Neural cell (in vitro differentiated cells): ENCODE data around the gene XPR1. TPM values are rescaled to one million over a fixed set of nuclear protein-coding genes. Genes with fewer than 3 reads are reported as not detected.

Experiments
- H2AFZ ChIP-seq: fragments of 200-600, 300-800 bp; sonication (generic), shearing (Covaris generic); 2 replicates; pipeline ENCODE4 v1.6.0; 2014; ENCODE audit warnings: low read depth, mild to moderate bottlenecking, antibody characterized with exemption, low read length, moderate library complexity
- H3F3A ChIP-seq: fragments of 200-600 bp; shearing (Covaris generic); 2 replicates; pipeline ENCODE4 v1.6.1; 2016; ENCODE audit warnings: mild to moderate bottlenecking, moderate library complexity, mixed read lengths, antibody characterized with exemption, low read length; ENCODE audit not compliant: insufficient read depth, poor library complexity, severe bottlenecking
- H3K27ac ChIP-seq: fragments of 200-600, 300-800 bp; sonication (generic), shearing (Covaris generic); 2 replicates; pipeline ENCODE4 v1.5.1; 2014; ENCODE audit warnings: mild to moderate bottlenecking, low read length, moderate library complexity
- H3K27me3 ChIP-seq: fragments of 300-800, 200-600 bp; sonication (generic), shearing (Covaris generic); 2 replicates; pipeline ENCODE4 v1.6.0; 2014; ENCODE audit warnings: mild to moderate bottlenecking, low read depth, low read length, moderate library complexity; ENCODE audit not compliant: insufficient read depth
- H3K36me3 ChIP-seq: fragments of 300-800, 200-600 bp; sonication (generic), shearing (Covaris generic); 2 replicates; pipeline ENCODE4 v1.5.1; 2014; ENCODE audit warnings: mild to moderate bottlenecking, antibody characterized with exemption, low read length, moderate library complexity; ENCODE audit not compliant: insufficient read depth
- H3K4me2 ChIP-seq: fragments of 300-800, 200-600 bp; sonication (generic), shearing (Covaris generic); 2 replicates; pipeline ENCODE4 v1.6.0; 2014; ENCODE audit warnings: mild to moderate bottlenecking, low read length
- H3K4me3 ChIP-seq: fragments of 300-800, 200-600 bp; sonication (generic), shearing (Covaris generic); 2 replicates; pipeline ENCODE4 v1.5.1; 2014; ENCODE audit warnings: mild to moderate bottlenecking, low read length, moderate library complexity
- H3K79me2 ChIP-seq: fragments of 200-600 bp; shearing (Covaris generic); replicated peaks from 2 replicates; pipeline ENCODE4 v1.6.0; 2014; ENCODE audit warnings: mild to moderate bottlenecking, low read length, moderate library complexity; ENCODE audit not compliant: insufficient read depth
- H3K9ac ChIP-seq: fragments of 300-800, 200-600 bp; sonication (generic), shearing (Covaris generic); 2 replicates; pipeline ENCODE4 v1.6.1; 2016; ENCODE audit warnings: mild to moderate bottlenecking, low read length, mixed read lengths
- H3K9me2 ChIP-seq: fragments of 200-600 bp; shearing (Covaris generic); 2 replicates; pipeline ENCODE4 v1.6.1; 2016; ENCODE audit warnings: mild to moderate bottlenecking, low read length, mixed read lengths; ENCODE audit not compliant: insufficient read depth
- H3K9me3 ChIP-seq: fragments of 200-600, 300-800 bp; sonication (generic), shearing (Covaris generic); 2 replicates; pipeline ENCODE4 v1.6.1; 2016; ENCODE audit warnings: mild to moderate bottlenecking, mixed run types, low read length, moderate library complexity, mixed read lengths
- H4K20me1 ChIP-seq: fragments of 200-600 bp; shearing (Covaris generic); 2 replicates; pipeline ENCODE4 v1.6.1; 2016; ENCODE audit warnings: mild to moderate bottlenecking, mixed run types; ENCODE audit not compliant: insufficient read depth
- CTCF ChIP-seq: fragments of 450-650 bp; IDR thresholded peaks from 2 replicates; pipeline ENCODE4 v1.5.1; 2014; ENCODE audit warnings: antibody characterized with exemption, mild to moderate bottlenecking, moderate library complexity; ENCODE audit not compliant: poor library complexity, severe bottlenecking
- EP300 ChIP-seq: fragments of 450-650 bp; conservative IDR thresholded peaks from 2 replicates; pipeline ENCODE4 v1.6.1; 2014; ENCODE audit warnings: antibody characterized with exemption, mild to moderate bottlenecking, moderate library complexity; ENCODE audit not compliant: poor library complexity, severe bottlenecking
- EZH2 ChIP-seq: fragments of 200-600, 300-800 bp; shearing (Covaris generic), sonication (generic); IDR thresholded peaks from 2 replicates; pipeline ENCODE4 v1.6.1; 2014; ENCODE audit warnings: antibody characterized with exemption, low read length, borderline replicate concordance, mild to moderate bottlenecking; ENCODE audit not compliant: insufficient read depth, poor library complexity, severe bottlenecking
- MXI1 ChIP-seq: fragments of 450-650 bp; conservative IDR thresholded peaks from 2 replicates; pipeline ENCODE4 v1.6.1; 2014; ENCODE audit warnings: antibody characterized with exemption, mild to moderate bottlenecking; ENCODE audit not compliant: poor library complexity, severe bottlenecking
- POLR2AphosphoS5 ChIP-seq: IDR thresholded peaks from 2 replicates; pipeline ENCODE4 v1.6.1; 2012
- RAD21 ChIP-seq: fragments of 450-650 bp; conservative IDR thresholded peaks from 2 replicates; pipeline ENCODE4 v1.6.1; 2014; ENCODE audit warnings: antibody characterized with exemption, mild to moderate bottlenecking, moderate library complexity
- REST ChIP-seq: IDR thresholded peaks from 2 replicates; pipeline ENCODE4 v1.6.1; 2012; ENCODE audit warnings: borderline replicate concordance
- SMC3 ChIP-seq: fragments of 450-650 bp; conservative IDR thresholded peaks from 2 replicates; pipeline ENCODE4 v1.6.1; 2014; ENCODE audit warnings: antibody characterized with exemption, mild to moderate bottlenecking, moderate library complexity; ENCODE audit not compliant: poor library complexity
- TAF1 ChIP-seq: IDR thresholded peaks from 2 replicates; pipeline ENCODE4 v1.6.1; 2012; ENCODE audit warnings: low read depth
- polyA plus RNA-seq: library from polyadenylated mRNA; depleted of rRNA; stranded (reverse); fragments of >200 nt; gene quantifications from 2 replicates; pipeline ENCODE4 v1.2.3, GENCODE V29; 2014

Gene XPR1
- polyA plus RNA-seq, 1 donor from 2014 or later = 185 TPM

GRCh38 chr1:180632326-180633056 is 669 bp downstream of the XPR1 start:
- Histone ChIP-seq H2AFZ (peak overlapping the region; percentile 34), H3K9me2 (no peaks in the 10 kb centered on the region), H3K27me3 (no peaks in the 10 kb centered on the region), H3K4me2 (peak overlapping the region; percentile 60), H3F3A (peaks cover 6% of the 10 kb centered on the region), H3K79me2 (peaks cover 50% of the 10 kb centered on the region), H3K4me3 (peak overlapping the region; percentile 85), H4K20me1 (no peaks in the 10 kb centered on the region), H3K36me3 (no peaks in the 10 kb centered on the region), H3K9me3 (no peaks in the 10 kb centered on the region), H3K27ac (peak overlapping the region; percentile 91), H3K9ac (peak overlapping the region; percentile 92)
- TF ChIP-seq TAF1 = no peak
- peak; percentile 38 for TF ChIP-seq EP300
- TF ChIP-seq REST = peak; percentile 67
- peak; percentile 54 for TF ChIP-seq CTCF
- peak; percentile 55 for TF ChIP-seq RAD21
- peak; percentile 54 for TF ChIP-seq MXI1
- no peak for TF ChIP-seq EZH2
- TF ChIP-seq SMC3 = peak; percentile 56

GRCh38 chr1:180633057-180634056 is 1.5 kb downstream of the XPR1 start:
- no peaks in the 10 kb centered on the region for H3K9me3 ChIP-seq
- H2AFZ ChIP-seq = no peak overlapping the region
- peaks cover 59% of the 10 kb centered on the region for H3K79me2 ChIP-seq
- peak overlapping the region; percentile 92 for H3K9ac ChIP-seq
- no peaks in the 10 kb centered on the region for H3K36me3 ChIP-seq
- no peaks in the 10 kb centered on the region for H3K27me3 ChIP-seq
- peak overlapping the region; percentile 85 for H3K4me3 ChIP-seq
- H4K20me1 ChIP-seq = no peaks in the 10 kb centered on the region
- H3K4me2 ChIP-seq = peak overlapping the region; percentile 60
- H3K9me2 ChIP-seq = no peaks in the 10 kb centered on the region
- peaks cover 6% of the 10 kb centered on the region for H3F3A ChIP-seq
- H3K27ac ChIP-seq = peak overlapping the region; percentile 91
- TF ChIP-seq EP300 (no peak), CTCF (no peak), REST (no peak), SMC3 (peak; percentile 39), RAD21 (peak; percentile 35), POLR2AphosphoS5 (peak; percentile 14)
